GM23338 (cell line): Measurements from ENCODE around the gene VEGFB. TPM values are rescaled to one million over a fixed set of nuclear protein-coding genes. Genes with fewer than 3 reads are reported as not detected.
A peak's percentile ranks its signal among the peaks of the same experiment; 100 is the strongest.

Experiments used
- ATAC-seq: fragments of 200-7000 bp; cut with Tn5 transposase; 3 replicates; pipeline ENCODE4 v1.9.1; 2020
- DNase-seq: peaks from one replicate; pipeline ENCODE4 v3.0.0-alpha.2; 2015; ENCODE audit warnings: low spot score
- H2AFZ ChIP-seq: fragments of 200-600 bp; sonication (generic); 2 replicates; pipeline ENCODE4 v1.8.0; 2016; ENCODE audit warnings: antibody characterized with exemption, mild to moderate bottlenecking, moderate library complexity
- H3F3A ChIP-seq: fragments of 200-600 bp; sonication (generic); replicated peaks from 2 replicates; pipeline ENCODE4 v1.8.0; 2017; ENCODE audit warnings: antibody characterized with exemption, mixed run types, low read depth
- H3K27ac ChIP-seq: fragments of 200-600 bp; sonication (generic); 2 replicates; pipeline ENCODE4 v1.6.1; 2016; ENCODE audit warnings: low read depth
- H3K27me3 ChIP-seq: fragments of 200-600 bp; sonication (generic); 2 replicates; pipeline ENCODE4 v1.8.0; 2016; ENCODE audit warnings: mild to moderate bottlenecking, mixed run types, moderate library complexity; ENCODE audit not compliant: insufficient read depth
- H3K36me3 ChIP-seq: fragments of 200-600 bp; sonication (generic); 2 replicates; pipeline ENCODE4 v1.8.0; 2016; ENCODE audit warnings: mild to moderate bottlenecking; ENCODE audit not compliant: insufficient read depth
- H3K4me1 ChIP-seq: fragments of 200-600 bp; sonication (generic); 2 replicates; pipeline ENCODE4 v1.8.0; 2016; ENCODE audit warnings: mild to moderate bottlenecking, moderate library complexity; ENCODE audit not compliant: insufficient read depth
- H3K4me2 ChIP-seq: fragments of 200-600 bp; sonication (generic); 2 replicates; pipeline ENCODE4 v1.7.1; 2017; ENCODE audit warnings: mixed run types
- H3K4me3 ChIP-seq: fragments of 200-600 bp; sonication (generic); 2 replicates; pipeline ENCODE4 v1.6.1; 2016; ENCODE audit warnings: mixed run types
- H3K79me2 ChIP-seq: fragments of 200-600 bp; sonication (generic); replicated peaks from 2 replicates; pipeline ENCODE4 v1.8.0; 2017; ENCODE audit warnings: mild to moderate bottlenecking; ENCODE audit not compliant: insufficient read depth
- H3K9me2 ChIP-seq: fragments of 200-600 bp; sonication (generic); 2 replicates; pipeline ENCODE4 v1.8.0; 2017; ENCODE audit not compliant: insufficient read depth
- H4K20me1 ChIP-seq: fragments of 200-600 bp; sonication (generic); replicated peaks from 2 replicates; pipeline ENCODE4 v1.8.0; 2017; ENCODE audit warnings: mild to moderate bottlenecking; ENCODE audit not compliant: insufficient read depth
- H3K27ac Mint-ChIP-seq: 2 replicates; pipeline ENCODE4 v1.8.0; 2020; ENCODE audit warnings: inconsistent platforms, mild to moderate bottlenecking, moderate library complexity, mixed read lengths
- H3K27me3 Mint-ChIP-seq: 3 replicates; pipeline ENCODE4 v1.8.0; 2022; ENCODE audit warnings: low read depth, mild to moderate bottlenecking, moderate library complexity, mixed read lengths, inconsistent platforms; ENCODE audit not compliant: insufficient read depth, poor library complexity
- H3K36me3 Mint-ChIP-seq: 3 replicates; pipeline ENCODE4 v1.8.0; 2021; ENCODE audit warnings: low read depth, mild to moderate bottlenecking, inconsistent platforms, moderate library complexity, mixed read lengths
- H3K4me1 Mint-ChIP-seq: 3 replicates; pipeline ENCODE4 v1.8.0; 2020; ENCODE audit warnings: mild to moderate bottlenecking, inconsistent platforms, mixed read lengths
- H3K4me3 Mint-ChIP-seq: 3 replicates; pipeline ENCODE4 v1.8.0; 2021; ENCODE audit warnings: moderate library complexity, mild to moderate bottlenecking, inconsistent platforms, mixed read lengths
- H3K9me3 Mint-ChIP-seq: 3 replicates; pipeline ENCODE4 v1.8.0; 2020; ENCODE audit warnings: moderate library complexity, mild to moderate bottlenecking, inconsistent platforms, mixed read lengths
- CREB1 ChIP-seq: fragments of 250-450 bp; sonication (Bioruptor Pico); IDR thresholded peaks from 2 replicates; pipeline ENCODE4 v1.5.0; 2020; ENCODE audit warnings: low read depth, mild to moderate bottlenecking, moderate library complexity
- CTCF ChIP-seq, 2 experiments: fragments of 200-600 bp in 1 of 2; sonication (generic) in 1 of 2; conservative IDR thresholded peaks; 2 replicates each; pipeline versions ENCODE4 v1.5.1 to v1.6.1; 2016 to 2017; ENCODE audit warnings: antibody characterized with exemption in 2 of 2, low read depth in 2 of 2, mild to moderate bottlenecking in 2 of 2, moderate library complexity in 1 of 2
- EZH2phosphoT487 ChIP-seq: fragments of 200-600 bp; sonication (generic); IDR thresholded peaks from one replicate; pipeline ENCODE4 v1.8.1; 2018; ENCODE audit warnings: antibody characterized with exemption; ENCODE audit not compliant: unreplicated experiment
- JUNB ChIP-seq: IDR thresholded peaks from one replicate; pipeline ENCODE4 v1.6.1; 2016; ENCODE audit warnings: antibody characterized with exemption; ENCODE audit not compliant: unreplicated experiment
- POLR2AphosphoS5 ChIP-seq: IDR thresholded peaks from 2 replicates; pipeline ENCODE4 v1.6.1; 2016; ENCODE audit warnings: antibody characterized with exemption, low read depth
- STAT1 ChIP-seq: IDR thresholded peaks from one replicate; pipeline ENCODE4 v1.6.1; 2016; ENCODE audit warnings: antibody characterized with exemption; ENCODE audit not compliant: unreplicated experiment
- ZNF331 ChIP-seq: fragments of 250-450 bp; sonication (Bioruptor Pico); IDR thresholded peaks from 2 replicates; pipeline ENCODE4 v1.5.0; 2020; ENCODE audit warnings: low read depth, mild to moderate bottlenecking, moderate library complexity
- ZNF462 ChIP-seq: fragments of 250-450 bp; sonication (Bioruptor Pico); IDR thresholded peaks from 2 replicates; pipeline ENCODE4 v1.5.0; 2020; ENCODE audit warnings: mild to moderate bottlenecking, moderate library complexity
- polyA plus RNA-seq: library from polyadenylated mRNA; unstranded; fragments of >200 nt; fragmentation: Nextera tagmentation; extraction: Ambion mirVana; gene quantifications from 2 replicates; pipeline ENCODE4 v1.2.1, GENCODE V29; 2016
- total RNA-seq: library from RNA; depleted of rRNA; stranded (reverse); fragments of >200 nt; shearing (Covaris generic); gene quantifications from 2 replicates; pipeline ENCODE4 v1.2.3, GENCODE V29; 2014

The VEGFB gene
- total and polyA plus RNA-seq, 2 experiments from 2014 or later: 20.8 to 25.8 TPM

GRCh38 chr11:64230985-64231365 lies 3.4 kb upstream of the VEGFB start:
- Mint-ChIP-seq H3K27ac (peak overlapping the region; percentile 73; the same call in 1 of the 2 replicates), H3K27me3 (peaks cover 27% of the 10 kb centered on the region)
- H4K20me1 ChIP-seq: no peaks in the 10 kb centered on the region

More at GRCh38 chr11:64230985-64231365, 3.4 kb upstream of the VEGFB start:
- Histone ChIP-seq H3K4me1 (peaks cover 17% of the 10 kb centered on the region; the same call in 1 of the 2 replicates), H3K79me2 (peaks cover 4% of the 10 kb centered on the region; the same call in 1 of the 2 replicates), H2AFZ (peak overlapping the region; percentile 76; the same call in 1 of the 2 replicates), H3K36me3 (no peaks in the 10 kb centered on the region), H3K9me2 (no peaks in the 10 kb centered on the region), H3F3A (peaks cover 22% of the 10 kb centered on the region), H3K4me2 (peak overlapping the region; percentile 96), H3K27ac (peak overlapping the region; percentile 80; the same call in 1 of the 2 replicates), H3K27me3 (peaks cover 23% of the 10 kb centered on the region; the same call in 1 of the 2 replicates), H3K4me3 (peak overlapping the region; percentile 94)
- TF ChIP-seq POLR2AphosphoS5: no peak
- no peak for TF ChIP-seq STAT1
- no peak for TF ChIP-seq ZNF331 (CRISPR knock-in tag)
- TF ChIP-seq EZH2phosphoT487: no peak
- no peak for TF ChIP-seq CTCF (conservative IDR thresholded peaks at IDR 0.05; ENCODE audit: low read depth in 2 of 2)
- TF ChIP-seq CREB1 (CRISPR knock-in tag): no peak
- no peak for TF ChIP-seq JUNB
- no peak for TF ChIP-seq ZNF462 (CRISPR knock-in tag)
- no peak for DNase-seq
- Mint-ChIP-seq H3K4me1 (peaks cover 23% of the 10 kb centered on the region), H3K4me3 (peak overlapping the region; percentile 83), H3K9me3 (no peaks in the 10 kb centered on the region), H3K36me3 (peaks cover 3% of the 10 kb centered on the region; the same call in 1 of the 3 replicates)
- ATAC-seq: no peak
